ENCODE measurements around the gene MXRA5.

DNA sequence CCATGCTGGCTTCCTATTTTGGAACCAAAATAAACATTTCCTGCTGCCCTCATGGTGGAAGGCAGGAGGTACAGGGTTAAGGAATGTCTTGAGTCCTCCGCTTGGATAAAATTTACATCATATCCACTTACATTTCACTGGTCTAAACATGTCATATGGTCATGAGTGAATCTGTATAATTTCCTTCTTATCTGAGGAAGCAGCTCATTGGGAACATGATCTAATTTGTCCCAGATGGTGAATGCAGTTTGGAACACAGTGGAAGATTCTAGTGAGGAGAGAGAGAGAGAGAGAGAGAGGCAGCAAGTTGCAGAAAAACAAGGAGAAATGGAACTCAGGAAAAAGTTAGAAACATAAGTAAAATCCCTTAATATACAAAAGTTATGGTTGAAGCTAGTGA is 46.8 kb downstream of the MXRA5 start:
- TF ChIP-seq POLR2A (IDR thresholded peaks at IDR 0.05): no peak
- TF ChIP-seq, protein P1, sequence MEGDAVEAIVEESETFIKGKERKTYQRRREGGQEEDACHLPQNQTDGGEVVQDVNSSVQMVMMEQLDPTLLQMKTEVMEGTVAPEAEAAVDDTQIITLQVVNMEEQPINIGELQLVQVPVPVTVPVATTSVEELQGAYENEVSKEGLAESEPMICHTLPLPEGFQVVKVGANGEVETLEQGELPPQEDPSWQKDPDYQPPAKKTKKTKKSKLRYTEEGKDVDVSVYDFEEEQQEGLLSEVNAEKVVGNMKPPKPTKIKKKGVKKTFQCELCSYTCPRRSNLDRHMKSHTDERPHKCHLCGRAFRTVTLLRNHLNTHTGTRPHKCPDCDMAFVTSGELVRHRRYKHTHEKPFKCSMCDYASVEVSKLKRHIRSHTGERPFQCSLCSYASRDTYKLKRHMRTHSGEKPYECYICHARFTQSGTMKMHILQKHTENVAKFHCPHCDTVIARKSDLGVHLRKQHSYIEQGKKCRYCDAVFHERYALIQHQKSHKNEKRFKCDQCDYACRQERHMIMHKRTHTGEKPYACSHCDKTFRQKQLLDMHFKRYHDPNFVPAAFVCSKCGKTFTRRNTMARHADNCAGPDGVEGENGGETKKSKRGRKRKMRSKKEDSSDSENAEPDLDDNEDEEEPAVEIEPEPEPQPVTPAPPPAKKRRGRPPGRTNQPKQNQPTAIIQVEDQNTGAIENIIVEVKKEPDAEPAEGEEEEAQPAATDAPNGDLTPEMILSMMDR (IDR thresholded peaks at IDR 0.05): no peak

Data from adrenal gland (tissue), 5 donors.